ENCODE data around the gene PARD3. TPM values are rescaled to one million over a fixed set of nuclear protein-coding genes. Genes with fewer than 3 reads are reported as not detected.

Gene PARD3
- total RNA-seq, 1 experiment from 2014 or later = 51.8 TPM

- TF ChIP-seq HMGXB4 (CRISPR knock-in tag; IDR thresholded peaks at IDR 0.05) (no peak), ZNF671 (CRISPR knock-in tag; IDR thresholded peaks at IDR 0.05) (no peak), FOXP1 (CRISPR knock-in tag; IDR thresholded peaks at IDR 0.05; ENCODE audit: borderline replicate concordance) (no peak)
These were observed 573.7 kb downstream of the PARD3 start (continued) for GRCh38 chr10:34241226-34242000.

- Mint-ChIP-seq H3K9me3 (peaks cover 3% of the 10 kb centered on the region), H3K4me3 (no peak overlapping the region), H3K36me3 (no peaks in the 10 kb centered on the region), H3K27me3 (ENCODE audit: low read depth) (no peaks in the 10 kb centered on the region), H3K4me1 (peaks cover 23% of the 10 kb centered on the region), H3K27ac (no peak overlapping the region)
- DNase-seq (ENCODE audit: low spot score) = no peak
- ATAC-seq = no peak
- CTCF ChIA-PET = no interaction called here
- TF ChIP-seq CDX4 (CRISPR knock-in tag; IDR thresholded peaks at IDR 0.05; ENCODE audit: borderline replicate concordance) = no peak
- no peak for TF ChIP-seq ATF6 (CRISPR knock-in tag; IDR thresholded peaks at IDR 0.05)
- no peak for TF ChIP-seq NR3C1 (CRISPR knock-in tag; conservative IDR thresholded peaks at IDR 0.05; ENCODE audit: low read depth)
- TF ChIP-seq ZNF121 (CRISPR knock-in tag; IDR thresholded peaks at IDR 0.05) = no peak
- no peak for TF ChIP-seq NR1H2 (CRISPR knock-in tag; IDR thresholded peaks at IDR 0.05)
- no peak for TF ChIP-seq ZNF281 (CRISPR knock-in tag; IDR thresholded peaks at IDR 0.05)
- no peak for TF ChIP-seq ZNF263 (CRISPR knock-in tag; IDR thresholded peaks at IDR 0.05; ENCODE audit: low read depth)
- no peak for TF ChIP-seq CREM (CRISPR knock-in tag; IDR thresholded peaks at IDR 0.05)
- no peak for TF ChIP-seq GABPB1 (CRISPR knock-in tag; IDR thresholded peaks at IDR 0.05)
- no peak for TF ChIP-seq ZNF219 (CRISPR knock-in tag; IDR thresholded peaks at IDR 0.05; ENCODE audit: borderline replicate concordance)
- TF ChIP-seq EMX1 (CRISPR knock-in tag; IDR thresholded peaks at IDR 0.05) = no peak
- no peak for TF ChIP-seq NFE2L1 (CRISPR knock-in tag; IDR thresholded peaks at IDR 0.05)
- no peak for TF ChIP-seq SOX15 (CRISPR knock-in tag; IDR thresholded peaks at IDR 0.05)
- TF ChIP-seq E2F4 (CRISPR knock-in tag; IDR thresholded peaks at IDR 0.05; ENCODE audit: borderline replicate concordance, low read depth) = no peak
- no peak for TF ChIP-seq GTF2I (CRISPR knock-in tag; conservative IDR thresholded peaks at IDR 0.05)
- TF ChIP-seq AR (CRISPR knock-in tag; IDR thresholded peaks at IDR 0.05) = no peak
- TF ChIP-seq ZNF512 (CRISPR knock-in tag; IDR thresholded peaks at IDR 0.05; ENCODE audit: borderline replicate concordance) = no peak
- POLR2A ChIA-PET = interaction anchor here (0.7 to 1.0 kb wide), 2 partner anchors 74 to 1610 kb away, joined by 3 to 4 read pairs; no protein-coding TSS in a partner anchor
These were observed 575.1 kb downstream of the PARD3 start for GRCh38 chr10:34240039-34240438.
